ENCODE results near the gene MSH5.

Gene MSH5

DNA sequence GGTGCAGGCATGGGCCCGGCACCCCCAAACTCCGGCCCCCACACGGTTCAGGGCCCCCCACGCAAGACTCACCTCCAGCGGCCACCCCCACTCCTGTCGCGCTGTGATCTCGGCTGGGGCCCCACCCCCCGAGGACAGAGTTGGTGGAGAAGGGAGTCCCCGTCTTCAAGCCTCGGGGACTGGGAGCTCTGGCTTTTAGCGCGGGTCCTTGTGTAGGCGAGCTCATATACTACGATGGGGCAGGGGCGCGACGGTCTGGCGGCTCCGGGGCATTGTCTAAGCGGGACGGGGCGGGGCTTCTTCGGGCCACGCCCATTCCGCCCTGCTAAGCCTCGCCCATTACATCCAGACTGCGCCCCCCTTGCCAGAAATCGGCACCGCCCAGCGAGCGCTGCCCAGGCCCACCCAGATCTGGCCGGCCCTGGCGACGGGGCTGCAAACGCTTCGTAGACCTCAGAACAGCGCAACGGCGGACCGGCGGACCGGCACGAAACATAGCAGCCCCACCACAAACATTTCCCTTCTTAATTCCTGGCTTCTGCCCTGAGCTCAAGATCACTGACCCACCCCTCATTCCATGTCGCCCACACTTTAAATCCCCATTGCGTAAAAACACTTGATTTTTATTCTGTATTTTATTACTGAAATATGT, 9.7 kb upstream of the MSH5 start:
- DNase-seq (ENCODE audit: low spot score): peak; percentile 90

- no peak for DNase-seq (ENCODE audit: low spot score)
Measured at GRCh38 chr6:31730631-31731086, 9.1 kb upstream of the MSH5 start.

DNA sequence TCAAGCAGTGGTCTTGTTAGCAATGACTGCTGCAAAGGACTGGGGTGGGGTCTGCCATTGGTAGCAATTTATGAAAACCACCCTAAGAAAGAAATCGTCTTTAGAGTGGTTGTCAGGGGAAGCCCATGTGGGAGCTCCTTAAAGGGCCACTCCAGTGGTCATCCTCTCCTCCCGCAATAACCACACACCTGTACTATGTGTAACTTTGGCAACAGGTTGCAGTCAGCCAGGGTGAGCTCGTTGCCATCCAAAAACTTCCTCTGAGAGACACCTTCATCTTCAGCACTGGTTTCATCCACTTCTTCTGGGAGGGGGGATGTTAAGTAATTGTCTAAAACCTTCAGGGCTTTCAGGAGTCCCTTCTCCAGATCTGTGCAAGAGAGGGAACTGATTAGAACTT, 7.8 kb upstream of the MSH5 start:
- no peak for DNase-seq (ENCODE audit: low spot score)

GRCh38 chr6:31733734-31734133, 6.1 kb upstream of the MSH5 start:
- DNase-seq (ENCODE audit: low spot score): no peak

GRCh38 chr6:31734247-31734820, 5.5 kb upstream of the MSH5 start:
- DNase-seq (ENCODE audit: low spot score): no peak

- peak; percentile 63 for DNase-seq (ENCODE audit: low spot score)
Measured at GRCh38 chr6:31734821-31735406, 4.9 kb upstream of the MSH5 start.

- DNase-seq (ENCODE audit: low spot score): peak; percentile 88
Measured at GRCh38 chr6:31736021-31736767, 3.6 kb upstream of the MSH5 start, which contains the start of gene CLIC1. Gene CLIC1 (minus strand): TSS chr6:31736530. CDS start chr6:31736300, 230 bp downstream.

DNA sequence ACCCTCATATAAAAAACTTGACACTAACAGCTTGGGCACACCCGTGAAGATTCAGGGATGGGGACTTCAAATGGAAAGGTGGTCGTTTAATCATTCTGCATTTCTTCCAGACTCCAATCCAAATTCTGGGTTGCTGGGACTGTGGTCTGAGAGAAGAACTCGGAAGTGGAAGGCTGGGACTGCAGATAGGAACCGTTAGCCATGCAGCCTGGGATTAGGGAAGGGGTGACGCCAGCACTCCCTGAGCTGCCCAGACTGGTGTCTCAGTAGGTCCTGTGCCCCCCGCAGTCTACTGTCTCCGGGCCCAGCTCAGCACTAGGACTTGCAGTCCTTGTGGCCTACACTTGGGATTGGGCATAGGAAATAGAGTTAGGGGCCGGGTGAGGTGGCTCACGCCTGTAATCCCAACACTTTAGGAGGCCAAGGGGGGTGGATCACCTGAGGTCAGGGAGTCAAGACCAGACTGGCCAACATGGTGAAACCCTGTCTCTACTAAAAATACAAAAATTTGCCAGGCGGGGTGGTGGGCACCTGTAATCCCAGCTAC, 3.0 kb upstream of the MSH5 start:
- no peak for DNase-seq (ENCODE audit: low spot score)

- no peak for DNase-seq (ENCODE audit: low spot score)
Measured at GRCh38 chr6:31737315-31737990, 2.4 kb upstream of the MSH5 start.

DNA sequence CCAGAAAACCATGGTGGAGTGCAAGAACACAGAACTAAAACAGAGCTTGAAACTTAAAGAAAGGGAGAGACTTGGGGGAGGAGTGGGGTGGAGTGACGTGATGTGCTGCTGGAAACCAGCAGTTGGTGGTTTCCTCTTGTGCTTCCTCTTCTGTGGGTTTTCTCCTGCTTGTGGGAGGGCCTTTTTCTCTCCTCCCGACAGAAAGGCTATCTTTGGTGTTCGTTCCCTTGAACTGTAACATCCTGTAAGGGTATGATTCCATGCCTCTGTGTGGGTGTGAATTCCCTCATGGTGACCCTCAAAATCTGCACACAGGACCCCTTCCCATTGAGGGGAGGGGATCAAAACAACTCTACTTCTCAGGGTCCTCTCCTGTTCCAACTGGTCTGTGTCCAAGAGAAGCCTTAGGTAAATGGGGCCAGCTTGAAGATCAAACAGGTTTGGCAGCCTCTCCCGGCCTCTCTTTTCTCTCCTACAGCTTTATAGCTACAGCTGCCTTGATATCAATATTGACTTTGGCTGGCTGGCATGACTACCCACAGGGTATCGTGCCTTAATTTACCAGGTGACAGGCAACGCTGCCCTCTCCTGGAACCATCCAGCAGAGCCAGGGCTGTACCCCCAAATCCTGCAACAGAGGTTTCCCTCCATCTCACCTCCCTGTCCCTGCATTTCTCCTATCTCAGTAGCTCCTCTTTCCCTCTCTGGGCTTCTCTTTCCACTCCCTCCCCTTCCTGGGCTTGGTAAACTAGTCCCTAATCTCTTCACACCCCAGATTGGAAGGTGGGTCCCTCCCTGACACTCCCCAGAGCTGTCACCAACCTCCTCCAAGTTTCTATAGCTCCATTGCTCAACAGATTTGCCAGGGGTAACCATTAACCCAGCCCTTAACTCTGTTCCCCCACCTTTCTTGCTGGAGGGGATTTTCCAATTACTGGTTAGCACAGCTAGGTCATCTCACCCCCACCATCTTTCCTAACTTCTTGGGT, 1.5 kb upstream of the MSH5 start:
- DNase-seq (ENCODE audit: low spot score): peak; percentile 82

- no peak for DNase-seq (ENCODE audit: low spot score)
Measured at GRCh38 chr6:31740397-31741223, 805 bp downstream of the MSH5 start.

DNA sequence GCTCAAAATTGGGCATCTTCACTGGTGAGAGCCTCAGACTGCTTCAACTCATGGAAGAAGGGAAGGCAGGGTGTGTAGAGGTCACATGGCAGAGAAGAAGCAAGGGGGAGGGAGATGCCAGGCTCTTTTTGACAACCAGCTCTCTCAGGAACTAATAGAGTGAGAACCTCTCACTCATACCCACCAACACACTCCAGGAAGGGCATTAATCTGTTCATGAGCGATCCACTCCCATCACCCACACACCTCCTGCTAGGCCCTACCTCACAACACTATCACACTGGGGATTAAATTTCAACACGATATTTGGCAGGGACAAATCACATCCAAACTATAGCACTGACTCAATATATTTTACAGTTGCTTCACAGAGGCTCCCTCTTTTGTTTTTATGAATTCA, 2.0 kb downstream of the MSH5 start:
- DNase-seq (ENCODE audit: low spot score): no peak

GRCh38 chr6:31742894-31743293, 3.1 kb downstream of the MSH5 start:
- DNase-seq (ENCODE audit: low spot score): no peak

DNA sequence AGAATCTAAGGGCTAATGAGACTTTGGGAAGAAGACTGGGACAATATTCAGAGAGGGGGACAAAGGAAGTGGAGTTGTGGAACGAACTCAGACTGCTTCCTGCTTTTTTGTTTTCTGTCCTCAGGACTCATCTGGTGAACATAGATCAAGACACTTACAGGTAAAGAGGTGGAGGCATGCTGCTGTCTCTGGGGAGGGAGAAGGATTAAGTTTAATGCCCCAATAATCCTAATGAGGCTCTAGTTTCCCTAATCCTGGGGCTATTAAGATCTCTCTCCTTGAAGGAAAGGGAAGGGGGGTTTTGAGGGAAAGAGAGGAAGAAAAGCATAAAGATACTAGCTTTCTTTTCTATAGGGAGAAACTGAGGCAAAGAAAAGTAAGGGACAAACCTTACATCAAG, 4.6 kb downstream of the MSH5 start:
- no peak for DNase-seq (ENCODE audit: low spot score)

- DNase-seq (ENCODE audit: low spot score): no peak
Measured at GRCh38 chr6:31749301-31750036, 9.7 kb downstream of the MSH5 start.

GRCh38 chr6:31750411-31751022, 10.7 kb downstream of the MSH5 start:
- DNase-seq (ENCODE audit: low spot score): no peak

- DNase-seq (ENCODE audit: low spot score): peak; percentile 66
Measured at GRCh38 chr6:31752739-31753319, 13.0 kb downstream of the MSH5 start.

GRCh38 chr6:31758281-31758680, 18.5 kb downstream of the MSH5 start:
- no peak for DNase-seq (ENCODE audit: low spot score)
